ENCODE data around the gene NANOS2. TPM values are rescaled to one million over a fixed set of nuclear protein-coding genes. Genes with fewer than 3 reads are reported as not detected.

Gene NANOS2
- total and polyA plus RNA-seq, 9 of the 15 experiments (the other 6 are each of a cell fraction or from before 2014, with no cell fraction given), result not detected

DNA sequence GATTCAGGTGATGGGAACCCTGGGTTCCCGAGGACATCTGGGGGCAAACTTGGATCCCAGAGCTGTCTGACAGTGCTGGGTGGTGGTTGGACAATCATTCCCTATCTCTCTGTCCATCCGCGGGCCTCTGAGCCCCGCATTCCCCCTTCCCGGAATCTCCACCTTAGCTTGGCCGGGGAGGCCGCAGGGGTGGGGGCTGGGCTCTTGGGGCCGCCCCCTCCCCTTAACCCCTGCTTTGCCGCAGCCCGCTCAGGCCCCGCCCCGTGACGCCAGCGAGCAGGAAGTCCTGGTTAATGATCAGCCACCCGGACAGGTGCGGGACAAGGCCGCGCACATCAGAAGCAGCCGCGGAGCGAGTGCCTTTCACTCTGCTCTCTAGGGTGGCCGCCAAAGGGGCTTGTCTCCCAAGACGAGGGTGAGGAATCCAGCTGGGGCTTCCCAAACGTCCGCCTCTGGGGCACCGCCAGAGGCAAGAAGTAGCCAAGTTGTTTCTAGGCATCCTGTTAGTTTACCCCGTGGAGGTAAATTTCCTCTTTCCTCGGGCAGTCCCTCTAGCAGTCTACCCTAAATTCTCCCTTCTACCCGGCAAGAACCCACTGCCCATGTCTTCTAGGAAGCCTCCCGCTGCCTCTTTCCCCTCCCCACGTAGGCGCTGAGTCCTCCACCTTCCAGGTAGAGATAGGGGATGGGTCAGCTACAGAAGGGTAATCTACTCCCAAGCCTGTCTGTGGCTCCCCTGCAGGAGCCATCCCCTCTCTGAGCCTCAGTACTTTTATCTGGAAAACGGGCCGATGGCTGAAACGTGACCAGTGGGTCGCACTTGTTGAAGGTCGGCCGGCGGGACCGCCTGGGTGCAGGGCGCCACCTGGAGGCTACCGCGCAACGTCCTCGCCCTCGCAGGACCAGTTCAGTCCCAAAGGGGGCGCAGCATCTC is 31.7 kb downstream of the NANOS2 start:
- Histone ChIP-seq H2AFZ (ENCODE audit: low read depth, low read length) (peak overlapping the region; percentile 61), H3K9me3 (replicated peaks; ENCODE audit: control insufficient read depth, insufficient read depth, low read depth, low read length) (no peaks in the 10 kb centered on the region), H3K9ac (ENCODE audit: insufficient read depth in 1 of 2, low read depth in 2 of 2, low read length in 2 of 2) (peak overlapping the region; percentile 58 to 89), H3K4me1 (replicated peaks in 1 of 2; ENCODE audit: control insufficient read depth in 2 of 2, insufficient read depth in 2 of 2, low read length in 2 of 2) (peaks cover 39 to 64% of the 10 kb centered on the region in 2 experiments; a peak in 4 of 5 replicates), H3K9me1 (ENCODE audit: control insufficient read depth, insufficient read depth, low read length) (no peaks in the 10 kb centered on the region), H3K4me2 (ENCODE audit: insufficient read depth, low read length) (peak overlapping the region; percentile 86), H3K27me3 (ENCODE audit: control insufficient read depth in 2 of 2, insufficient read depth in 2 of 2, low read length in 2 of 2) (no peaks in the 10 kb centered on the region), H3K4me3 (peak overlapping the region; percentile 39), H3K27ac (ENCODE audit: extremely low read depth, low read depth, low read length) (peak overlapping the region; percentile 63), H3K36me3 (ENCODE audit: control insufficient read depth, insufficient read depth, low read length) (peaks cover 13% of the 10 kb centered on the region; the same call in 1 of the 3 replicates), H3K79me2 (ENCODE audit: control insufficient read depth, insufficient read depth, low read length) (peaks cover 25% of the 10 kb centered on the region), H4K20me1 (replicated peaks; ENCODE audit: control insufficient read depth, insufficient read depth, low read length) (no peaks in the 10 kb centered on the region)
- DNase-seq (ENCODE audit: extremely low read depth in 1 of 4, low spot score in 3 of 4) (peak; percentile 75 to 95 (median 82)), ATAC-seq (peak; percentile 66), FAIRE-seq (peak; percentile 86)
- POLR2A ChIA-PET, result interaction anchor here (0.6 to 1.5 kb wide), 5 partner anchors 10 to 146 kb away, joined by 3 to 9 read pairs (median 3); no protein-coding TSS in a partner anchor
- WGBS (ENCODE audit: insufficient coverage, low coverage, missing lambda C conversion rate), result 2% methylated on average over 42 of the region's 47 CpGs
- in situ Hi-C loops (cut with MboI) (no loop called here), intact Hi-C loops (cut with micrococcal nuclease) (loop anchor here (1.0 kb wide), 2 partner anchors 20 to 66 kb away; partner anchors contain the start of gene SYMPK)
- CTCF ChIA-PET (ENCODE audit: low intra/inter-chr PET ratio), result interaction anchor here (0.5 to 4.9 kb wide), 4 partner anchors 18 to 1236 kb away, joined by 4 to 102 read pairs (median 30); partner anchors contain the start of genes FOXA3 and SYMPK
- BruUV-seq (replicated peaks), result no TSS peak
- TF ChIP-seq POLR2H (tag; IDR thresholded peaks at IDR 0.05; ENCODE audit: low read depth) (no peak), OTX1 (CRISPR knock-in tag; IDR thresholded peaks at IDR 0.05) (no peak), CC2D1A (IDR thresholded peaks at IDR 0.05) (peak; percentile 90), U2AF2 (optimal IDR thresholded peaks at IDR 0.05; ENCODE audit: low read depth, low read length) (no peak), ZNF699 (CRISPR knock-in tag; IDR thresholded peaks at IDR 0.05; ENCODE audit: insufficient replicate concordance) (no peak), CBX1 (IDR thresholded peaks at IDR 0.05; ENCODE audit: low read depth) (peak; percentile 90), PHF8 (IDR thresholded peaks at IDR 0.05; ENCODE audit: borderline replicate concordance, low read length) (peak; percentile 41; the same call in 1 of the 2 replicates), FOXA3 (CRISPR knock-in tag; conservative IDR thresholded peaks at IDR 0.05 in 1 of 2, IDR thresholded peaks at IDR 0.05 in 1 of 2) (no peak; a peak in 1 of 4 replicates), ELF4 (CRISPR knock-in tag; IDR thresholded peaks at IDR 0.05) (no peak), BMI1 (IDR thresholded peaks at IDR 0.05; ENCODE audit: low read length) (no peak), TRIM28 (IDR thresholded peaks at IDR 0.05) (peak; percentile 67; the same call in 1 of the 2 replicates), MCM3 (IDR thresholded peaks at IDR 0.05) (no peak), HDAC2 (IDR thresholded peaks at IDR 0.05) (peak; percentile 96), JUND (IDR thresholded peaks at IDR 0.05; ENCODE audit: borderline replicate concordance, low read depth, low read length) (peak; percentile 78), JUND (tag; IDR thresholded peaks at IDR 0.05; ENCODE audit: borderline replicate concordance, low read depth, low read length) (no peak; the same call in 2 of the 3 replicates)
- TF ChIP-seq, protein P1, sequence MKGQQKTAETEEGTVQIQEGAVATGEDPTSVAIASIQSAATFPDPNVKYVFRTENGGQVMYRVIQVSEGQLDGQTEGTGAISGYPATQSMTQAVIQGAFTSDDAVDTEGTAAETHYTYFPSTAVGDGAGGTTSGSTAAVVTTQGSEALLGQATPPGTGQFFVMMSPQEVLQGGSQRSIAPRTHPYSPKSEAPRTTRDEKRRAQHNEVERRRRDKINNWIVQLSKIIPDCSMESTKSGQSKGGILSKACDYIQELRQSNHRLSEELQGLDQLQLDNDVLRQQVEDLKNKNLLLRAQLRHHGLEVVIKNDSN (CRISPR knock-in tag; IDR thresholded peaks at IDR 0.05), result peak; percentile 65
- TF ChIP-seq, protein P2, sequence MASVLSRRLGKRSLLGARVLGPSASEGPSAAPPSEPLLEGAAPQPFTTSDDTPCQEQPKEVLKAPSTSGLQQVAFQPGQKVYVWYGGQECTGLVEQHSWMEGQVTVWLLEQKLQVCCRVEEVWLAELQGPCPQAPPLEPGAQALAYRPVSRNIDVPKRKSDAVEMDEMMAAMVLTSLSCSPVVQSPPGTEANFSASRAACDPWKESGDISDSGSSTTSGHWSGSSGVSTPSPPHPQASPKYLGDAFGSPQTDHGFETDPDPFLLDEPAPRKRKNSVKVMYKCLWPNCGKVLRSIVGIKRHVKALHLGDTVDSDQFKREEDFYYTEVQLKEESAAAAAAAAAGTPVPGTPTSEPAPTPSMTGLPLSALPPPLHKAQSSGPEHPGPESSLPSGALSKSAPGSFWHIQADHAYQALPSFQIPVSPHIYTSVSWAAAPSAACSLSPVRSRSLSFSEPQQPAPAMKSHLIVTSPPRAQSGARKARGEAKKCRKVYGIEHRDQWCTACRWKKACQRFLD (CRISPR knock-in tag; IDR thresholded peaks at IDR 0.05), result no peak
- TF ChIP-seq, protein P3, sequence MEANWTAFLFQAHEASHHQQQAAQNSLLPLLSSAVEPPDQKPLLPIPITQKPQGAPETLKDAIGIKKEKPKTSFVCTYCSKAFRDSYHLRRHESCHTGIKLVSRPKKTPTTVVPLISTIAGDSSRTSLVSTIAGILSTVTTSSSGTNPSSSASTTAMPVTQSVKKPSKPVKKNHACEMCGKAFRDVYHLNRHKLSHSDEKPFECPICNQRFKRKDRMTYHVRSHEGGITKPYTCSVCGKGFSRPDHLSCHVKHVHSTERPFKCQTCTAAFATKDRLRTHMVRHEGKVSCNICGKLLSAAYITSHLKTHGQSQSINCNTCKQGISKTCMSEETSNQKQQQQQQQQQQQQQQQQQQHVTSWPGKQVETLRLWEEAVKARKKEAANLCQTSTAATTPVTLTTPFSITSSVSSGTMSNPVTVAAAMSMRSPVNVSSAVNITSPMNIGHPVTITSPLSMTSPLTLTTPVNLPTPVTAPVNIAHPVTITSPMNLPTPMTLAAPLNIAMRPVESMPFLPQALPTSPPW (CRISPR knock-in tag; IDR thresholded peaks at IDR 0.05), result peak; percentile 82

Data from K562 (cell line).